GM19099 (cell line): ENCODE measurements around the gene RAB7A.

Source experiments
- POLR2A ChIP-seq: IDR thresholded peaks from 3 replicates; pipeline ENCODE4 v1.6.1; 2011; ENCODE audit warnings: low read depth; ENCODE audit not compliant: insufficient read length; ENCODE audit errors: extremely low read depth

The RAB7A gene

GRCh38 chr3:128847666-128848370 lies 121.8 kb downstream of the RAB7A start:
- TF ChIP-seq POLR2A, result no peak

- no peak for TF ChIP-seq POLR2A
Measured at GRCh38 chr3:128848936-128849335, 123.0 kb downstream of the RAB7A start.

GRCh38 chr3:128849911-128850455 lies 124.0 kb downstream of the RAB7A start:
- TF ChIP-seq POLR2A, result no peak

- no peak for TF ChIP-seq POLR2A
Measured at GRCh38 chr3:128850544-128850943, 124.6 kb downstream of the RAB7A start.

GRCh38 chr3:128851601-128852000 lies 125.6 kb downstream of the RAB7A start:
- TF ChIP-seq POLR2A, result no peak

- TF ChIP-seq POLR2A, result no peak
Measured at GRCh38 chr3:128853826-128854225, 127.8 kb downstream of the RAB7A start.

- no peak for TF ChIP-seq POLR2A
Measured at GRCh38 chr3:128854475-128854874, 128.5 kb downstream of the RAB7A start.

GRCh38 chr3:128855569-128855968 lies 129.6 kb downstream of the RAB7A start:
- TF ChIP-seq POLR2A, result no peak

GRCh38 chr3:128858167-128858566 lies 132.2 kb downstream of the RAB7A start:
- no peak for TF ChIP-seq POLR2A

- TF ChIP-seq POLR2A, result no peak
Measured at GRCh38 chr3:128859630-128860029, 133.6 kb downstream of the RAB7A start.

- no peak for TF ChIP-seq POLR2A
Measured at GRCh38 chr3:128861491-128861890, 135.5 kb downstream of the RAB7A start.

GRCh38 chr3:128863560-128863959 lies 137.6 kb downstream of the RAB7A start:
- no peak for TF ChIP-seq POLR2A
